GM19328 (cell line): Measurements from ENCODE around the gene RIPPLY1.

Source experiments
- ATAC-seq: cut with Tn5 transposase; IDR thresholded peaks from one replicate; pipeline ENCODE4 v1.9.1; 2021; ENCODE audit warnings: mild to moderate bottlenecking, moderate library complexity; ENCODE audit not compliant: unreplicated experiment

The RIPPLY1 gene, protein sequence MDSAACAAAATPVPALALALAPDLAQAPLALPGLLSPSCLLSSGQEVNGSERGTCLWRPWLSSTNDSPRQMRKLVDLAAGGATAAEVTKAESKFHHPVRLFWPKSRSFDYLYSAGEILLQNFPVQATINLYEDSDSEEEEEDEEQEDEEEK

DNA sequence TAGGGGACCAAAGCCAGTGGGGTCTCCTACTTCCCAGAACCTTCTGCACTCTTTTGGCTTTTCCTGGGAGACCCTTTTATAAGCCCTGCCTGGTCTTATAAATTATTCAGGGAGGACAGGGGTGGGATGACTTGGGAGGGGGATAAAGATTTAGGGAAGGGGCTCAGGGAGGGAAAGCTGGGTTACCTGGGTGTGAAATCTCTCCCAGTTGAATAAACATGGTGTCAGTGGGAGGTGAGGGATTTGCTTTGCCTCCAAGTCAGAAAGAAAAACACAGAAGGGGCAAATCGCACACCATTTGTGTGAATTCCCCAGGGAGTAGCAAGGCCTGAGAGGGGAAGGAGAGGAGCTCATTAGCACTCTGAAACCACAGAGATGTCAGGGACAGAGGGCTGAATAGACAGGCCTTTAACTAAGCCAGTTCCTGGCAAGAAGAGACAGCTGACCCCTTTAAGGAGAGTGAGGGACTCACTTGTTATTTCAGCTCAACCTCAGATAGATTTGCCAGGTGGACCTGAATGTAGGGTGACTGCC, at the start of gene RIPPLY1:
Gene RIPPLY1 (minus strand): TSS at position 51 of the 534 bp plus-strand sequence. CDS start 54 bp downstream, outside the sequence.
- ATAC-seq, result no peak

DNA sequence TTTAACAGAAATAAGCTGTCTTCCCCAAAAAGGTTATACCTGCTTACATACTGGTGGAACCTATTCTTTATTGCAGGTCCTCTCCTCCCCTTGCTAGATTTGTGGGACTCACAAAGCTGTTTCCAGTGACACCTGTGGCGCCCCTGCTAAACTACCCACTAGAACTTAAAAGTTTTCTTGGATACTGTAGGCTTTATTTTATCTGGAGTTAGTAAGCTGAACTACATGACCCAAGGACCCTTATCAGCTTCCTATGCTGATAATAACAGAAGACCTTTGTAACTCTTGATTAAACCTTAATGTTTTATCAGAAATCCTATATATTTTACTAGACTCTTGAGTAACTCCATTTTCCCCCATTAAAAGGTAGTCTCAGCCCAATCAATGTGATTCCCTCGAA, 49.4 kb upstream of the RIPPLY1 start:
- ATAC-seq, result no peak

DNA sequence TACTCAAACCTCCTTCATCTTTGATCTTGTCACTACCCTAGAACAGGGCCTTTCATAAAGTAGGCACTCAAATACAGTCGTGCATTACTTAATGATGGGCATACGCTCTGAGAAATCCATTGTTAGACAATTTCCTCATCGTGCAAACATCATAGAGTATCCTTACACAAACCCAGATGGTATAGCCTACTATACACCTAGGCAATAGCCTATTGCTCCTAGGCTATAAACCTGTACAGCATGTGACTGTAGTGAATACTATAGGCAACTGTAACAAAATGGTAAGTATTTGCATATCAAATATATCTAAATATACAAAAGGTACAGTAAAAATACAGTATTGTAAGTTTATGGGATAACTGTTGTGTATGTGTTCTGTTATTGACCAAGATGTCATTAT, 48.9 kb upstream of the RIPPLY1 start:
- ATAC-seq, result no peak

DNA sequence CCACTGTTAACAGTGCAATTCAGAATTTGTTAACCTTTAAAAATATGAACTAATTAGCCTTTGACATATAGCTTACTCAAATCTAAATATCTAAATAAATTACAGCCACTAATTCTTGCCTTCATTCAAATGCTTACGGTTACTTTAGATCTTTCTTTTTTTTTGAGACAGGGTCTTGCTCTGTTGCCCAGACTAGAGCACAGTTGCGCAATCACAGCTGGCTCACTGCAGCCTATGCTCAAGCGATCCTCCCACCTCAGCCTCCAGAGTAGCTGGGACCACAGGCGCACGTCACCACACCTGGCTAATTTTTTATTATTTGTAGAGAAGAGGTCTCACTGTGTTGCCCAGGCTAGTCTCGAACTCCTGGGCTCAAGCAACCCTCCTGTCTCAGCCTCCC, 48.1 kb upstream of the RIPPLY1 start:
- no peak for ATAC-seq

DNA sequence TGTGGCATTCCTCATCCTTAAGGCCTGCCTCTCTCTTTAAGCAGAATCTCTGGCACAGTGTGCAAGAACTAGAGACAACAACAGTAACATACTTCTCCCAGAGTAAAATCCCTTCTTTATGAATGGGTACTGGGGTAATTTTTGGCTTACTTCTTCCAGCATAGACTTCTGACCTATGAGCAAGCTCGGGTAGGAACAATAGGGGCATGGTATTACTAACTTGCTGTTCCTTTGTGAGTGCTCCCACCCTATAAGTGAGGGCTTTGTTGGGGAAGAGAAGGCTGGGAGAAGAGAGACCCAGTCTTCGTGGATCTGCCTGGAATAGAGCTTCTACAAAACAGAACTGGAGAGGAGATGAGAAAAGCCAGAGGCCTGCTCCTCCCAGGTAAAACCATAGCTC, 47.2 kb upstream of the RIPPLY1 start:
- no peak for ATAC-seq

DNA sequence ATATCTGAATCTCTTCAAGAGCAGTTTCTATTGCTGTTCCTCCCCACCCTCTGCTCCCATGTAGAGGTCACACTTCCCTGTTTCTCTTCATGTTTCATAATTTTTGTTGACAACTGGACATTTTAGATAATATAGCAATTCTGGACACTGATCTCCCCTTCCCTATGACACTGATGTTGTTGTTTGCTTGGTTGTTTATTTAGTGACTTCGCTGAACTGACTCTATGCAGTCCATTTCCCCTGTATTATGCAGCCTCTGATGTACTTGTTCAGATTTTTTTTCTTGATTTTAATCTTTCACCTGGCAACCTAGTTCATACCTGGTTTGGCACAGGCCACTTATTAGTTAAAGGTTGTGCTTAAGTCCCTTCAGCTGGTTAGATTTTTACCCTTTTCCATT, 46.2 kb upstream of the RIPPLY1 start:
- ATAC-seq, result no peak

DNA sequence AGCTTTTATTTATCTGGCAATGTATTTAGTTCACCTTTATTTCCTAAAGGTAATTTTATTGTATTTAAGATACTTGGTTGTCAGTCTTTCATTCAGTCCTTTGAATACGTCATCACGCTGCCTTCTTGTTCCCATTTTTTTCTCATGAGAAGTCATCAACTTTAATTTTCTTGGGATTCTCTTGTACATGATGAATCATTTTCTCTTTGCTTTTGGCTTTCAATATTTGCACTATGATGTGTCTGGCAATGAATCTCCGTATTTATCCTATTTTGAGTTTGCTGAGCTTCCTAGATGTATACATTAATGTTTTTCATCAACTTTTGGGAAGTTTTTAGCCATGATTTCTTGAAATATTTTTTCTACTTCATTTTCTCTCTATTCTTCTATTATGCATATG, 45.5 kb upstream of the RIPPLY1 start:
- ATAC-seq, result no peak

DNA sequence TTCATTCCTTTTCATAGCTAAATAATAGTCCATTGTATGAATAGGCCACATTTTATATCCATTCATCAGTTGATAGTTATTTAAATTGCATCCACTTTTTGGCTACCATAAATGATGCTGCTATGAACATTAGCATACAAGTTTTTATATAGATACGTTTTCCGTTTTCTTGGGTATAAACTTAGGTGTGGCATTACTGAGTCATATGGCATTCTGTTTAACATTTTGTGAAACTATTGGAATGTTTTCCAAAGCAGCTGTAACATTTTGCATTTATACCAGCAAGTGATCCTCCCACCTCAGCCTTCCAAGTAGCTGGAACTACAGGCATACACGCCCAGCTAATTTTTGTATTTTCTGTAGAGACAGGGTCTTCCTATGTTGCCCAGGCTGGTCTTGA, 43.3 kb upstream of the RIPPLY1 start:
- ATAC-seq, result no peak

DNA sequence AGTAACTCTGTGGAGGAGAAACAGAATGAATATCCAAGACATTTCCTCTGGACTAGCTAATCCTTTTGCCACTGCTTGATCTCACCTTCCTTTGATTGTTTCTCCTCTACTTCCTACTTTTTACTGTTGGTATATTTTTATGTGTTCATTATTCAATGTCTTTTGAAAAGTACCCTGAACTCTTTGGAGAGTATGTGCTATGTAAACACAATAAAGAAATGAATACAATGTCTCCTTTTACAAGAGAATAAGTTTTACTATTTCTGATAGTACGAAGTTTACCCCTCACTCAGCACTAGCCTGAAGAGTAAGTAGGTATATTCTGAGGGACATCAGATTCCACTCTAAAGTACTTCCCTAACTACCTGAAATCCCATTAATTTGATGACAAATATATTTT, 36.9 kb upstream of the RIPPLY1 start:
- no peak for ATAC-seq

DNA sequence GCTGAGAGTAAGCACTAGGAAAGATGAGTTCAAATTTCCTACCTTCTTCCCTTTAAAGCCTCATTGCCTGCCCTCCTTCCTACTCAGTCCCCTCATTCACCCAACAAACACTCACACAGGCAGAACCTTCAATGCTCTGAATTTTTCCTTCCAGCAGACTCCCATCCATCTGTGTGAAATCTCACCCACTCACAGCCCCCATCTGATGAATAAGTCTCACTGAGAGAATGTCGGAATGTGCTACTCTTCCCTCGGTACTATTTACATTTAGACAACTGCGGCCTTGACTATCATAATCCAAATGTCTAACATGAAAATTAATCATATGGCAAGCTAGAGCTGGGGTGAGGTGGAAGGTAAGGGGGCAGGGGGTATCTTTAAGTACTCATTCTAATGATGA, 36.4 kb upstream of the RIPPLY1 start:
- no peak for ATAC-seq

DNA sequence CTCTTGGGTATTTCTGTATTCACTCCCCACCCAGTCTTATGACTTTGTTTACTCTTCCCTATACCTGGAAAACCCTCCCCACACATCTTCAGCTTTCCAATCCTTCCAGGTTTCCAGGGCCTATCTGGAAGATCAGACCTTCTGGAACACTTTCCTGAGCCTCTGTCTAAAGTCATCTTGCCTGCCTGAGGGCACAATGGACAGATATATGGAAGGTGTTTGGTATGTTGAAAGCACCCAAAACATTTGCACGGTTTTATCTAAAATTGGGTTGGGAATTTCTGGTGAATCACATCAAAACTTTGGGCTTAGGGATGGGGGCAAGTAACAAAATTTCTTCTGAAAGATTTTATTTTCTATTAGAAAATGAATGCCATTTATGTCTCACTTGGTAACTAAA, 33.1 kb upstream of the RIPPLY1 start:
- no peak for ATAC-seq

DNA sequence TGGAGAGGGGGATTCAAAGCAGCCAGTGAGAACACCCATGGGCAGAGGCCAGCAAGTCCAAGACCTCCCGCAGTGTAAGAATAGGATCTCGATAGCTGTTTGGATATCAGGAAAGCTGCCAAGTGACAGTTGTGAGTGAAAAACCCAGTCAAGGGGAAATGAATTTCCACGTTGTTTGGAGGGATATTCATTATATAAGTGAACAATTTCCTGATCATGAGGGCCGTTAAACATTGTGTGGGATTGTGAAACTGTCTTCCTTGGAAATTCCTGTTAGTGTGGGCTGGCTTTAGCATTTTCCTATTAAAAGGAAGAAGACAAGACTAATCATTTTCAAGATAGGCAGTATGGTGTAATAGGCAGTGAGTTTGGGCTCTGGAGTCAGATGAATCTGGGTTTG, 32.0 kb upstream of the RIPPLY1 start:
- no peak for ATAC-seq

DNA sequence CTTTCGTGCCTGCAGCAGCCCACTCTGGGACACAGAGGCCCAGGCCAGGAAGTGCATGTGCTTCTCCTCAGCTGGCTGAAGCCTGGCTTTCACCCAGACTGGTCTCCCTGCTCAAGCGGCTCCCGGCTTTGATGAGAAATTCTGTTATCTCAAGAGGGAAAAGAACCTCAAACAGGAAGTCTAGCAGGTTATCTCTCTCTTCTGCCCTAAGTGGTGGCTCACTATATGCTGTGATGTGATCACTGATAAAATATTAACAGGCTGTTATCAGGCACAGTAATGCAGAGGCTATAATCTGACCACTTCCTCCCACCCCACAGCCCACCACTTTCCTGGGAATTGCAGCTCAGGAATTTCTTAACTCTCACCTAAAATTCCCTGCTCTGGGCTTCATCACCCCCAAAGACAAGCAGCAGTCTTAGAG, 30.4 kb upstream of the RIPPLY1 start:
- ATAC-seq, result no peak

DNA sequence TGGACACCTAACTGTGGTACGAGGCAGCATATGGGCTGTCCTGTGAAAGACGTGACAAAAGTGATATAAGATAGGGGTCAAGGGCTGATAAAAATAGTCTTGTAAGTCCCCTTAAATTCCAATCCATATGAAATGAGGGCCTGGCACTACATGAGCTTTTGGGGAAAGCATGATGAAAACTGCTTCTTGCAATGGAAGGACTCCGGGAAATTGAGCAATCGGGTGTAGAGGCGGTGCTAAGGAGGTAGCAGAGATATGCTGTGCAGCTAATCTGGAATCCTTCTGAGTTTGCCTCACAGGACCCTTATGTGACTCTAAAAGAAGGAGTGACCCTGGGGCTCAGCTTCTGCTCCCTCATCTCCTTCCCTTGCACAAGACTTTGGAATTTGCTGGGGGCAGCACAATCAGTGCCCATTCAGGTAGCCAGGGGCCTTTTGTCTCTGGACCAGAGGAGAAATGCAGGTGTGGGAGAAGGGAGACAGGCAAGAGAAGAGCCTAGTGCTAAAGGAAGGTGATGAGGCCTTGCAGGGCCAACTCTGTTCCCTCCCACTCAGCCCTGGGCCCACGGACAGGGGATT, 29.9 kb upstream of the RIPPLY1 start:
- ATAC-seq, result no peak

DNA sequence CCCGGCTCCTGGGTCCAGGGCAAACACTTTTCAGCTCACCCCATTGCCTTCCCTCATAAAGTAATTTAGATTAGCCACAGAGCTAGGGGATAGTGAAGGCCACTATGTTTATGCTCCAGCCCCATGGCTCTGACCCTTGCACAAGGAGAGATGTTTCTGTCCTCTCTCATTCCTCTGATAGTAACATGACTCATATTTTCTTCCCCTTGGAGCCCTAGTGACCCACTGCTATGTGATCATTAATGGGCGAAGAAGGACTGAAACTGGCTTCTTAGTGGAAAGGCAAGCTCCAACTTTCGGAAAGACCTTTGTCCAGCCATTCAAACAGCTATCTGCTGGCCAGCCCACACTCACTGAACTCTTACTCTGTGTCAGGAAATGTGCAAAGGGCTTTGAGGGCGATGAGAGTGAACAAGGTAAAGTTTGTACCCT, 29.4 kb upstream of the RIPPLY1 start:
- no peak for ATAC-seq

DNA sequence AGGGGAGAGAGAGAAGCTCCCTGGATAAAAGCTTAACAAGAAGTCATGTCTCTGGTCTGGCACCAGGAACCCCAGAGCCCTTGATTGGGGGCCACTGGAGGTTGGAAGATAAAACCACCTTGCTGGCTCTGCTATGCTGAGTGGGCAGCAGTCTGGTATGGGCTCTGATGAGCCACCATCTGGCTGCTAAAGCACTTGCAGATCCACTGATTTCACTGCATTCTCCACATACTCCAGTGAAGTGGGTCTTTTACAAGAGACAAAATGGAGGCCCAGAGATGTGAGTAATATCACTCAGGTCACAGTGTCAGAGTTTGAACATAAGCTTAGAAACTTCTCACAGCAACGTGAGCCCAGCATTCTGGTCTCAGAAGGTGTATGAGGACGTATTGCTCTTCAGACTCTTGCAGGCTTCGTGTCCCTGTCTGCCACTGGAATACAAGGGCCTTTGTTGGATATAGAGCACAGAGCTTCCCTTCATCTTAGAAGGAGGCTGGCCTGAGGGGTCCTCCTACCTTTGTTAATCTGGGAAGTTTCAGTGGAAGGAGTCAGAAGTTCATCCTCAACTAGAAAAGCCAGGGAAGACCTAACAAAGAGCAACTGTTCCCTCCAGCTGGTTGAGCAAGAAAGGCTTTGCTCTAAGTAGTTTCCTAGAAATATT, 28.8 kb upstream of the RIPPLY1 start:
- no peak for ATAC-seq

DNA sequence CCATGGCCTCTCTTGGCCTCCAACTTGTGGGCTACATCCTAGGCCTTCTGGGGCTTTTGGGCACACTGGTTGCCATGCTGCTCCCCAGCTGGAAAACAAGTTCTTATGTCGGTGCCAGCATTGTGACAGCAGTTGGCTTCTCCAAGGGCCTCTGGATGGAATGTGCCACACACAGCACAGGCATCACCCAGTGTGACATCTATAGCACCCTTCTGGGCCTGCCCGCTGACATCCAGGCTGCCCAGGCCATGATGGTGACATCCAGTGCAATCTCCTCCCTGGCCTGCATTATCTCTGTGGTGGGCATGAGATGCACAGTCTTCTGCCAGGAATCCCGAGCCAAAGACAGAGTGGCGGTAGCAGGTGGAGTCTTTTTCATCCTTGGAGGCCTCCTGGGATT, 25.1 kb upstream of the RIPPLY1 start:
- no peak for ATAC-seq

DNA sequence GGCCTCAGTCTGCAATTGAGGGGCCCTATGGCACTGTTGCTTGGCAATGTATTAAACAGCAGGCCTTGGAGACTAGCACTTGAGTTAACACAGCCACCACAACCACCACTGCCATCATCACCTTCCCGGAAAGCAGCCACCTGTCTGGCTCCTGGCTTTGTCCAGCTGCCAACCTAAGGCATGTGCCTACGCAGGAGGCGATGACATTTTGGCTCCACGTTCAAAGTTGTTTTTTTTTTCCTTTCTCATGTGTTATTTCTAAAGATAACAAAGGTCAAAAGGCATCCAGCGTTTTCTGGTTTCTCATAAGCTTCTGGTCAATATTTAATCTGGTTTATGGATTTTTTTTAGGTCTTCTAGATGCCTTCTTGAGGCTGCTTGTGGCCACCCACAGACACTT, 24.6 kb upstream of the RIPPLY1 start:
- ATAC-seq, result no peak

DNA sequence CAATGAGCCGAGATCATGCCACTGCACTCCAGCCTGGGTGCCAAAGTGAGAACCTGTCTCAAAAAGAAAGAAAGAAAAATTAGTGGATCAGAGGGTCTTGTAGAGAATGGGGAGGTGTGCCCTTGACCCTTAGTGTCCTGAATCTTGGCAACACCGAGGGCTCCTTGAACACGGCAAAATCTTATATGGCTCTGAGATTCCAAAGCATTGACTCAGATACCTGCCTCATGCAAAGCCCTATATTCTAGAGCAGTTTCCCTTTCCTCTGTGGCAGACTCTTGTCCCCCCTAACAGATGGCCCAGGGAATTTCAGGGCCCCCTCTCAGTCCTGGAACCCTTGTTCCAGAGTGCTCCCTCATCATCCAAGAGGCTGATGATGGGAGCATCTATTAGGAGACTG, 23.9 kb upstream of the RIPPLY1 start:
- no peak for ATAC-seq

DNA sequence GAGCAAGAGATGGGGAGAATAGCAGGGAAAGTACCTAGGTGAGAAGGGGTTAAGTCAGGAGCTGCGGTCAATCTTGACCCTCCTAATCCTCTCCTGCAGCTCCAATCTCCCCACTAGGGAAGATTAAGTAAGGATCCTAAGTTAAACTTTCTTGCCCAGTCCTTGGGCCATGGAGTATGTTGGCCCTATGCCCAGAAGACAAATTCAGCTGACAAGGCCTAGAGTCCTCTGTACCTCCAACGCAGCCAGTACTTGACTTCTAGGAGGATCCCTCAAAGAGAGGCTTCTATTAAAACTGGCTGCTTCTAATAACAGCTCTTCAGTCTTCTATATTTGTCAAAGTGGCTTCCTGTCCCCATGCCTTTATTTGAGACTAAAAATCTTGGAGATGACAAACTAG, 18.5 kb upstream of the RIPPLY1 start:
- ATAC-seq, result no peak

DNA sequence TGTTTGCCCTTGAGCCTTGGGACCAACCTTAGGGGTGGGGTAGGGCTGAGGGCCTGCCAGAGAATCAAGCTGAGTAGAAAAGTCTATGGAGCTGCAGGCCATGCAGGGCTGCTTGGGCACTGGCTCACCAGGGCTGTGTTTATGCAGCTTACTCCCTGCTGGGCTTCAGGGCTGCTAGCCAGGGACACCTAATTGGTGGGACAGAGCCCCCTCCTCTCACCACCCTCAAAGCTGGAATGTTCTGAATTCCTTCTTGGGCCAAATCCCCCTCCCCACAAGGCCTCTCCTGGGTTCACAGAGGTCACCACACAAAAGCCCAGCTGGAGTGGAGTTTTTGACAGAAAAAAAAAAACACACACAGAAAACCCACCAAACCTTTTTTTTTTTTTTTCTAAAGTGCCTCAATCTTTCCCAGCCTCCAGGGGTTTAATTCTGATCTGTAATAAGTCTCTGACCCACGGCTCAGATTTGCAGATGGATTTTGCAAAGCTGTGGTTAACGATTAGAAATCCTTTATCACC, 16.9 kb upstream of the RIPPLY1 start, which contains the start of gene CLDN2:
Gene CLDN2 (plus strand): TSS at position 471 of the 521 bp plus-strand sequence. CDS start 7,827 bp downstream, outside the sequence.
- ATAC-seq, result no peak
